ENCODE measurements around the gene UBE2E2.

Gene UBE2E2

DNA sequence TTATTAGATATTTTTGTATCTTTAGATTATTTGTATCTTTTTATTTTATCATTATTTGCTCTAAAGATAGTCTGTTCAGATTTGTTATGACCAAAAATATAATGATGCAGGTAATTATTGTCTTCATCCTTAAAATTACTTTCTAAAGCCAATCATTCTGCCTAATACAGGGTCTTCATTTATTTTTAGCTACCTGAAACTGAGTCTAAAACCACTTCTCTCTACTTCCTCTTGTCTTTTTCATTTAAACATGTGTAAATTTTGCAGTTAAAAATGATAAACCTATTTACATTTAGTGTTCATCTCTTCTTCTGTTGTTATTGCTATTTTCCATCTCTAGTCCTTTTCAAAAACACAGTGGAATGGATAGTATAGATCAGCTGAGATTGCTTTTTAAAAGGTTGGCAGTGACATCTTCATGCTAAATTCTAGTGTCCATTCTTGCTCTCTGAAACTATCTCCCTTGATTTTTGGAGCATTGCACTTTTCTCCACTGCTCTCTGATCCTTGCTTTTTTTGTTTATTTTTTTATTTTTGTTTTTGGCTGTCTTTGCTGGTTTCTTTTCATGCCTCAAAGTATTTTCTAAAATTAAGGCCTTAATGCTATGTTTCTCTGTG lies 91.8 kb downstream of the UBE2E2 start:
- no peaks in the 10 kb centered on the region for H3K36me3 Mint-ChIP-seq
- peaks cover 5% of the 10 kb centered on the region for H3K9me3 Mint-ChIP-seq
- H3K4me3 Mint-ChIP-seq, result no peak overlapping the region
- no peak overlapping the region for H3K27ac Mint-ChIP-seq
- CTCF ChIA-PET, result no interaction called here
- DNase-seq, result no peak
- H3K27me3 Mint-ChIP-seq, result no peaks in the 10 kb centered on the region
- no peaks in the 10 kb centered on the region for H3K4me1 Mint-ChIP-seq

- Mint-ChIP-seq H3K4me3 (no peak overlapping the region), H3K36me3 (no peaks in the 10 kb centered on the region), H3K27me3 (no peaks in the 10 kb centered on the region), H3K9me3 (peaks cover 7% of the 10 kb centered on the region), H3K4me1 (no peaks in the 10 kb centered on the region), H3K27ac (no peak overlapping the region)
- no peak for DNase-seq
- CTCF ChIA-PET, result no interaction called here
Observed at GRCh38 chr3:23301819-23302218, 98.7 kb downstream of the UBE2E2 start.

DNA sequence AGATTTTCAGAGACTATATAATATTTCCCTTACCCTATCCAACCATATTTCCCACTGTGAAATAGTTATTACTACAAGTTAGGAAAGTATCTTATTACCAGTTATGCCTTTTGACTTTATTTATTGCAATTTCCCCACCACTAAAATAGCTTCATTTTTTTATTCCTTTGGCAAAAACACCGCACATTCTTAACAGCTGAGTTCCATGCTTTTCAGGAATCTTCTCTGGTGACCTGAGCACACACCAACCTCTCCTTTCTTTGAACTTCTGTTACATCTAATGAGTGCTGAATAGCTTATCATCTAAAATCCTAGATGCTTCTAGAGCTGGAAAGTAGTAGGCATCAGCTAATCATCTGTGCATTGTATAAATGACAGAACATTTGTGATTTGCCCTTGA lies 99.1 kb downstream of the UBE2E2 start:
- Mint-ChIP-seq H3K9me3 (peaks cover 7% of the 10 kb centered on the region), H3K27ac (no peak overlapping the region), H3K36me3 (no peaks in the 10 kb centered on the region), H3K4me1 (no peaks in the 10 kb centered on the region), H3K27me3 (no peaks in the 10 kb centered on the region), H3K4me3 (no peak overlapping the region)
- CTCF ChIA-PET, result no interaction called here
- DNase-seq, result no peak

DNA sequence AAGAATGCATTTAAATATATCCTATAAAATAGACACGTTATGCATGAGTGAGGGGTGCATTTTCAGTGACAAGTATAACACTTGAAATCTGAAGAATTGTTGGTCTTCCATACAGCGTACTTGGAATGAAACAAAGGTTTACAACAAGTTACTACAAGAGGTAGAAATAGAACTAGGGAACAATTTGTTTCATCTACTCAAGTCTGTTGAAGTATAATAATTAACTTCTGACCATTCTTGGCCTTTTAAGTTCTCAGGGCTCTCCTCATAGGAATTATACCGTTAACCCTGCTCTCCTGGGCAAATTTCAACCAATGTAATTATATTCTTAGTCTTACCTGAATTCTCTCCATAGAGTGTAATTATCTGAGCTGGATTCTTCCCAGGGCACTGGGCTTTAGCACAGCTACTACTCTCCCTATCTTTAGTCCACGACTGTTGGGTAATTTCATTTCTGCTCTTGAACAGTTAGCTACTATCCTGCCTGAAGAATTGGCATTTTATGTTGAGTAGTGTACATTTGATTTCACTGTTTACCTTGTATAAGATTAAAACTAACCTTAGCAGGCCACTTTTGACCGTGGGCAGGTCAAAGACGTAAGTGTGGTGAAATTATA lies 100.6 kb downstream of the UBE2E2 start:
- DNase-seq, result no peak
- H3K9me3 Mint-ChIP-seq, result peaks cover 7% of the 10 kb centered on the region
- H3K4me3 Mint-ChIP-seq, result no peak overlapping the region
- no peaks in the 10 kb centered on the region for H3K27me3 Mint-ChIP-seq
- no peaks in the 10 kb centered on the region for H3K4me1 Mint-ChIP-seq
- no peak overlapping the region for H3K27ac Mint-ChIP-seq
- H3K36me3 Mint-ChIP-seq, result no peaks in the 10 kb centered on the region
- CTCF ChIA-PET, result no interaction called here

GRCh38 chr3:23304424-23304823 lies 101.3 kb downstream of the UBE2E2 start:
- Mint-ChIP-seq H3K9me3 (peaks cover 6% of the 10 kb centered on the region), H3K27ac (no peak overlapping the region), H3K4me1 (no peaks in the 10 kb centered on the region), H3K36me3 (no peaks in the 10 kb centered on the region), H3K4me3 (no peak overlapping the region), H3K27me3 (no peaks in the 10 kb centered on the region)
- CTCF ChIA-PET, result no interaction called here
- no peak for DNase-seq

- Mint-ChIP-seq H3K4me1 (no peaks in the 10 kb centered on the region), H3K4me3 (no peak overlapping the region), H3K9me3 (peaks cover 2% of the 10 kb centered on the region), H3K27me3 (no peaks in the 10 kb centered on the region), H3K36me3 (no peaks in the 10 kb centered on the region), H3K27ac (no peak overlapping the region)
- DNase-seq, result no peak
- CTCF ChIA-PET, result no interaction called here
Observed at GRCh38 chr3:23308986-23309625, 106.0 kb downstream of the UBE2E2 start.

- no peaks in the 10 kb centered on the region for H3K36me3 Mint-ChIP-seq
- no peak for DNase-seq
- H3K4me3 Mint-ChIP-seq, result no peak overlapping the region
- H3K27me3 Mint-ChIP-seq, result no peaks in the 10 kb centered on the region
- no peaks in the 10 kb centered on the region for H3K4me1 Mint-ChIP-seq
- H3K27ac Mint-ChIP-seq, result no peak overlapping the region
- CTCF ChIA-PET, result no interaction called here
- peaks cover 7% of the 10 kb centered on the region for H3K9me3 Mint-ChIP-seq
Observed at GRCh38 chr3:23312866-23313265, 109.7 kb downstream of the UBE2E2 start.

- H3K9me3 Mint-ChIP-seq, result peaks cover 5% of the 10 kb centered on the region
- H3K4me1 Mint-ChIP-seq, result no peaks in the 10 kb centered on the region
- no peak overlapping the region for H3K4me3 Mint-ChIP-seq
- H3K27ac Mint-ChIP-seq, result no peak overlapping the region
- CTCF ChIA-PET, result no interaction called here
- no peaks in the 10 kb centered on the region for H3K36me3 Mint-ChIP-seq
- no peak for DNase-seq
- no peaks in the 10 kb centered on the region for H3K27me3 Mint-ChIP-seq
Observed at GRCh38 chr3:23314981-23315762, 112.0 kb downstream of the UBE2E2 start.

DNA sequence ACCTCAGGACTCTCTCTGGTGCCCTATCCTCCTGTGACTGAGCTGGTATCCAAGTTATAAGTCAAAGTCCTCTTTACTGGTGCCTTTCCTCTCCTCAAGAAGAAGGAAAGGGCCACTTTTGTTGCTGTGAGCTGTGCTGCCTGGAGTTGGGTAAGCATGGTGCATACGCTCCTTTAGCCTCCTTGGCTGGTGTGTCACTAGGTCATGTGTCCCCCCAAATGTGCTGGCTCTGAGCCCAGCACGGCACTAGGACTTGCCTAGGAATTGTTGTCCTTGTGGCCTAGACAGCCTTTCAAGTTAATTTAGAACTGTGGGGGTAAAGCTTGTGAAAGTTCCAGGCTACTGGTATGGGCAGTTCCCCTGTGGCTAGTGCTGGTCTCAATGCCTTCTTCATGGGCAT lies 113.8 kb downstream of the UBE2E2 start:
- no peaks in the 10 kb centered on the region for H3K4me1 Mint-ChIP-seq
- H3K36me3 Mint-ChIP-seq, result no peaks in the 10 kb centered on the region
- no peak overlapping the region for H3K27ac Mint-ChIP-seq
- H3K9me3 Mint-ChIP-seq, result peaks cover 5% of the 10 kb centered on the region
- no peak for DNase-seq
- H3K4me3 Mint-ChIP-seq, result no peak overlapping the region
- CTCF ChIA-PET, result no interaction called here
- no peaks in the 10 kb centered on the region for H3K27me3 Mint-ChIP-seq

DNA sequence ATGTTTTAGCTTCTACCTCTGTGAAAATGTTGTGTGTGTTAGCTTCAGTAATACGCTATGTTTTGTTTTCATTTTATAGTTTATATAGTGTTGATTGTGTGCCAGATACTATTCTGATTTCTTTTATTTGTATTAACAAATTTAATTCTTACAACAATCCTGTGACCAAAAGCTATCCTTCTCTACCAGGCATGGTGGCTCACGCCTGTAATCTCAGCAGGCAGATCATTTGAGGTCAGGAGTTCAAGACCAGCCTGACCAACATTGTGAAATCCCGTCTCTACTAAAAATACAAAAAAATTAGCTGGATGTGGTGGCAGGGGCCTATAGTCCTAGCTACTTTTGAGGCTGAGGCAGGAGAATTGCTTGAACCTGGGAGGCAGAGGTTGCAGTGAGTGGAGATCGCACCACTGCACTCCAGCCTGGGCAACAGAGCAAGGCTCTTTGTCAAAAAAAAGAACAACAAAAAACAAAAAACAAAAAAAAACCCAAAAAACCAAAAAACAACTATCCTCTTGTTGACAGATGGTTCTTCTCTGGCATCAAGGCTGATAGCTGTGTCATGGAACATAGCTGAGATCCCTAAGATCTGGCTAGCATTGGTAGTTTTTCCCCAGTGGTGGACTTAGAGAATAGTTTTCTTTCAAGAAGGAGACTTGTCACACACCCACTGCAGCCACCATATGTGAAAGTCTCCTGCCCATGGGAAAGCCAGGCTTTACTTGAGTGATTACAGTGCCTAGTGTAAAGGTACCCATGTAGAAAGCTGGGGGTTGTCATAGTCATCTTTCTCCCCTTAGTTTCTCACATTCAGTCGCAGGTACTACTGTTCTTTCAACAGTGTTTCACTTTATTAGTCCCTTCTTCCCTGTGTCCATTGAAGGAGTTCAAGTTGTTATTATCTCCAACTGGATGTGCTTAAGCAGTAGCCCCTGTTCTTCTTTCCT lies 116.5 kb downstream of the UBE2E2 start:
- no peak for DNase-seq
- Mint-ChIP-seq H3K4me3 (no peak overlapping the region), H3K4me1 (peaks cover 4% of the 10 kb centered on the region), H3K27ac (no peak overlapping the region), H3K27me3 (no peaks in the 10 kb centered on the region), H3K36me3 (no peaks in the 10 kb centered on the region), H3K9me3 (peaks cover 5% of the 10 kb centered on the region)
- CTCF ChIA-PET, result no interaction called here

DNA sequence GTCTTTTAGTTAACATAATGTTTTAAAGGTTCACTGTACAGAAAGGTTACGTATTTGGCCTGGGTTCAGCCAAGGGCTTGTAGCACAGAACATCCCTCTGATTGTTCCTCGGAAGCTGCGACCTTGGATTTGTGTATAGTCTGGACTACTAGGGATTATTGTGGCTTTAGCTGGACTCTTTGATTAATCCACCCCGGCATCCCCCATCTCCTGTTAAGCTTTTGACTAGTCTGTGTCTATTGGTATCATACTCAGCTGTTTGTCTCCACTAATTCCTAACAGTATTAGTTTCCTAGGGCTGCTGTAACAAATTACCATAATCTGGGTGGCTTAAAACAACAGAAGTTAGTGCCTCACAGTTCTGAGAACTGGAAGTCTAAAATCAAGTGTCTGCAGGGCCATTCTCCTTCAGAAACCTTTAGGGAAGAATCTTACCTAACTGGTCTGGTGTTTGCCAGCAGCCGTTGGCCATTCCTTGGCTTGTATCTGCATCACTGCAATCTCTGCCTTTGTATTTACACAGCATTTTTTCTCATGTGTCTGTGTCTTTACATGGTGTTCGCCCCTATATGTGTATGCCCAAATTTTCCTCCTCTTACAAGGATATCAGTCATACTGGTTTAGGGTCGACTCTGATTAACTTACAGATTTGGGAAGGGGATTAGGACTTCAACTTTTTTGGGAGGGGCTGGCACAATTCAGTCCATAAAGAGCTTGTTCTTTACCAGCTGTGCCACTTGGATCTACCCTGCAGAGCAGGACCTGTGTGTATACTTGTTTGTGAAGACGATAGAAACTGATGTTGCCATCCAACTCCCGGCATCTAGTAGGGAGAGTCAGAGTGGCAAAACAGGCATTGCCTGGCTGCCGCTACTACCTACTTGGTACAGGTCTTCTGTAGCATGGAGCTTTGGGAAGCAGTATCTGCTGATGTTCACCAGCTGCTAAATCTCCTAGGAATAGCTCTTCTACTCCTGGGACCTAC lies 117.8 kb downstream of the UBE2E2 start:
- peaks cover 16% of the 10 kb centered on the region for H3K4me1 Mint-ChIP-seq
- no peaks in the 10 kb centered on the region for H3K36me3 Mint-ChIP-seq
- CTCF ChIA-PET, result no interaction called here
- no peak overlapping the region for H3K27ac Mint-ChIP-seq
- DNase-seq, result no peak
- no peak overlapping the region for H3K4me3 Mint-ChIP-seq
- peaks cover 5% of the 10 kb centered on the region for H3K9me3 Mint-ChIP-seq
- no peaks in the 10 kb centered on the region for H3K27me3 Mint-ChIP-seq

DNA sequence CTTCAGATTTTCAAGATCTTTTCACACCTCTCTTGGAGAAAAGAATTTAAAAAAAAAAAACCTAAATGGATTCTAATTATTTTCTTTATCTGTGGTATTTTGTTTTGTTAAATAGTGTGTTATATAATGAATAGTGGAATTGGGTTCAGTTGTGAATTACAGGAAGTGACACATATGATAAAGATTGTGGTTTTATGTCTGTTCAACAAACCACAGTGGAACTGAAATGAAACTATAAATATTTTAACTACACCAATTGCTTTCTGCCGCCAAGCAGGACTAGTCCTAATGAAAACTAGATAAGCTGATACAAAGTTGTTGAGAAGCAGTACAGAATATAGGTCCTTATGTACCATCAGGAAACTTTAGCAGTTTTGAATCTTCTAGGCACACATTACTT lies 121.6 kb downstream of the UBE2E2 start:
- Mint-ChIP-seq H3K27ac (no peak overlapping the region), H3K27me3 (no peaks in the 10 kb centered on the region), H3K4me1 (peaks cover 16% of the 10 kb centered on the region), H3K9me3 (no peaks in the 10 kb centered on the region), H3K4me3 (no peak overlapping the region), H3K36me3 (no peaks in the 10 kb centered on the region)
- CTCF ChIA-PET, result no interaction called here
- no peak for DNase-seq

DNA sequence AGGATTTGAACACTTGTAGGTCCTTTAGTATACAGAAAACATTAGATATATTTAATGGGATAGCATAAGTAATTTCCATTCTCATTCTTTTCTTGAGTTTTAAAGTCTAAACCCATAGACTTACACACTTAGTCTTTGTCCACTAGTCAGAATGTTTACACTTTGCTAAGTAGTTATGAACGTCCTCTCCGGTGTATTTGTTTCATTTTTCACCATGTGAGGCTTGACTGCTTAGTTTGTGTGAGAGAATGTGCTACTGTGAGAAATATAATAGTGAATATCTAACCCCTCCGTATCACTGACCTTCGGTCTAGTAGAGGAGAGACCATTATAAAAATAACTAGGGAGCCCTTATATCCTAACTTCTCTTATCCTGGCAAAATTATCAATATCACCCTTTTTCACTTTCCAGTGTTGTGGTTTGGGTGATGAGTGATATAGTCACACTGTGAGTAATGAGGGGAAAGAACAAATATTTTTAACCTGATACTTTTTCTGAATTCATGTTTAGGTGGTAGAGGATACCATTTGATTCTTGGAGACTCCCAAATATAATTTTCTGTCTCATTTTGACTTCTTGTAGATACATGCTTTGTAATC lies 122.4 kb downstream of the UBE2E2 start:
- Mint-ChIP-seq H3K4me1 (peaks cover 16% of the 10 kb centered on the region), H3K27ac (no peak overlapping the region), H3K36me3 (no peaks in the 10 kb centered on the region), H3K4me3 (no peak overlapping the region), H3K27me3 (no peaks in the 10 kb centered on the region), H3K9me3 (no peaks in the 10 kb centered on the region)
- CTCF ChIA-PET, result no interaction called here
- DNase-seq, result no peak
